Epithelial cell of esophagus (primary cell): ENCODE data around the gene POU6F2.

ENCODE experiments used
- DNase-seq: peaks from one replicate; pipeline ENCODE4 v3.0.0; 2010; ENCODE audit warnings: low read depth
- H3K4me3 ChIP-seq: 2 replicates; pipeline ENCODE4 v1.5.1; 2011; ENCODE audit warnings: mild to moderate bottlenecking, low read length, control low read depth
- TF ChIP-seq, protein P1 (sequence below): IDR thresholded peaks from 2 replicates; pipeline ENCODE4 v1.5.1; 2011; ENCODE audit warnings: low read depth, mild to moderate bottlenecking, low read length, control low read depth, inconsistent platforms; ENCODE audit not compliant: insufficient read depth; ENCODE audit errors: missing control alignments

The POU6F2 gene, protein sequence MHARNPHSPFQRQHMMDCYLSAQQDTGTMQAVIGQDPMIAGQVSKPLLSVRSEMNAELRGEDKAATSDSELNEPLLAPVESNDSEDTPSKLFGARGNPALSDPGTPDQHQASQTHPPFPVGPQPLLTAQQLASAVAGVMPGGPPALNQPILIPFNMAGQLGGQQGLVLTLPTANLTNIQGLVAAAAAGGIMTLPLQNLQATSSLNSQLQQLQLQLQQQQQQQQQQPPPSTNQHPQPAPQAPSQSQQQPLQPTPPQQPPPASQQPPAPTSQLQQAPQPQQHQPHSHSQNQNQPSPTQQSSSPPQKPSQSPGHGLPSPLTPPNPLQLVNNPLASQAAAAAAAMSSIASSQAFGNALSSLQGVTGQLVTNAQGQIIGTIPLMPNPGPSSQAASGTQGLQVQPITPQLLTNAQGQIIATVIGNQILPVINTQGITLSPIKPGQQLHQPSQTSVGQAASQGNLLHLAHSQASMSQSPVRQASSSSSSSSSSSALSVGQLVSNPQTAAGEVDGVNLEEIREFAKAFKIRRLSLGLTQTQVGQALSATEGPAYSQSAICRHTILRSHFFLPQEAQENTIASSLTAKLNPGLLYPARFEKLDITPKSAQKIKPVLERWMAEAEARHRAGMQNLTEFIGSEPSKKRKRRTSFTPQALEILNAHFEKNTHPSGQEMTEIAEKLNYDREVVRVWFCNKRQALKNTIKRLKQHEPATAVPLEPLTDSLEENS

DNA sequence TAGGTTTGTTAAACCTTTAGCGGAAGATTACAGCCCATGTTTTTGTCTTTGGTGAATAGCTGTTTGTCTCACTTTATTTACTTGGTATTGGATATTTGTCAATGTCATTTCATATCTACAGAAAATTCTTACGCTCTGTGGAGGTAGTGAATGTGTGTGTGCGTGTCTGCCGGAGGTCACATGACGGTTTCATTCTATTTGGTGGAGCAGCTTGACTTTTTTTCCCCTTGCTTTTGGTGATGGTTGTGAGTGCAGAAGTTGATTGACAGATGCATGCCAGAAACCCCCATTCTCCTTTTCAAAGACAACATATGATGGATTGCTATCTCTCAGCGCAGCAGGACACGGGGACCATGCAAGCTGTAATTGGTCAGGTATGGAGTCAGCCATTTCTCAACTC is at the start of gene POU6F2:
Gene POU6F2, plus strand, starts transcription at position 225 of the 400 bp plus-strand sequence. Its CDS starts 45 bp downstream, at position 270.
- H3K4me3 ChIP-seq: no peak within 1 kb of the TSS
- TF ChIP-seq, protein P1, sequence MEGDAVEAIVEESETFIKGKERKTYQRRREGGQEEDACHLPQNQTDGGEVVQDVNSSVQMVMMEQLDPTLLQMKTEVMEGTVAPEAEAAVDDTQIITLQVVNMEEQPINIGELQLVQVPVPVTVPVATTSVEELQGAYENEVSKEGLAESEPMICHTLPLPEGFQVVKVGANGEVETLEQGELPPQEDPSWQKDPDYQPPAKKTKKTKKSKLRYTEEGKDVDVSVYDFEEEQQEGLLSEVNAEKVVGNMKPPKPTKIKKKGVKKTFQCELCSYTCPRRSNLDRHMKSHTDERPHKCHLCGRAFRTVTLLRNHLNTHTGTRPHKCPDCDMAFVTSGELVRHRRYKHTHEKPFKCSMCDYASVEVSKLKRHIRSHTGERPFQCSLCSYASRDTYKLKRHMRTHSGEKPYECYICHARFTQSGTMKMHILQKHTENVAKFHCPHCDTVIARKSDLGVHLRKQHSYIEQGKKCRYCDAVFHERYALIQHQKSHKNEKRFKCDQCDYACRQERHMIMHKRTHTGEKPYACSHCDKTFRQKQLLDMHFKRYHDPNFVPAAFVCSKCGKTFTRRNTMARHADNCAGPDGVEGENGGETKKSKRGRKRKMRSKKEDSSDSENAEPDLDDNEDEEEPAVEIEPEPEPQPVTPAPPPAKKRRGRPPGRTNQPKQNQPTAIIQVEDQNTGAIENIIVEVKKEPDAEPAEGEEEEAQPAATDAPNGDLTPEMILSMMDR: no peak
- no peak for DNase-seq

DNA sequence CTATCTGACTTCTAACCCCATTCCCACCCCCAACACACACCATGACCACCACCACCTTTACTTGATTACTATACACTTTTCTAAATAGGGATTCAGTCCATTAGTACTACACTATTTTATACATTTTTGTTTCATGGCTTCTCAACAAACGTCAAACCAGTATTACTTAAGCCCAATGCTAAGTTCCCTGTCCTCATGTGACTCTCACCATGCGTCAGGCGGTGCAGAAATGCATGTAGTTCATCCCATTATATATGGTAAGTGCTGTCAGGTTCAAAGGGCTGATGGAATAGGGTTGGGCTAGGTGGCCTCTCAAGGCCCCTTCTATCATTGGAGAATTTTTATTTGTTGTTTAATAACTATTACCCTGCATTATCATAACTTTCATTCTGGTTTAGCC is 49.2 kb upstream of the POU6F2 start:
- TF ChIP-seq, protein P1: no peak
- no peak for DNase-seq
- no peak overlapping the region for H3K4me3 ChIP-seq

DNA sequence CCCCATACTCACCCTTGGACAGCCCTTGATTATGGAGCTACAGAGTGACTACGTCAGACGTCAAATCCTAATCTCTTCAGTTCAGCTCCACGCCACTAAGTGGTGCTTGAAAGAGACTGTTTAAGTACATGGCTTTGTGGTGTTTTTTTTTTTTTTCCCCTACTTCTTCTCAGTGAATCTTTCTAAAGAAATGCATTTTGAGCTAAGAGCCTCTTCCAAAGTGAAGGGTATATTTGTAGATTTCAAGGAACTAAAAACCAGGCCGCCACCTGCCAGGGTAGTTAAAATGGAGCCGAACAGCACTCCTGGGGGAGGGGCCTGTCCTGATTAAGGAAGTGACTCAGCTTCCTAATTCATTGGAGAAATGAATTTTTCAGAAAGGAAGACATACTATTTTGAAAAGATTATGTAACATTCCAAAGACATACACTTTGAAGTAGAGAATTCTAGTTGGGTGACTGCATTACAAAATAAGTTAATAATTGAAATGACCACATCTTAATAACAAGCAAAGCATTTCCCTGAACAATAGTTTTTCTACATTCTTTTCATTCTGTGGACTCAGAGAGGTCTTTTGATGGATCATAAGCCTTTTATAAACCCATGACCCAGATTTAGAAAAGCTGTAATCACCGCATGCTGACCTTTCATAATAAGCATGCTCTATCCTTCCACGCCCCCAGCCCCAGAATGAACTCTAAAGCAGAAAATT is 48.1 kb upstream of the POU6F2 start:
- TF ChIP-seq, protein P1: no peak
- H3K4me3 ChIP-seq: no peak overlapping the region
- no peak for DNase-seq

DNA sequence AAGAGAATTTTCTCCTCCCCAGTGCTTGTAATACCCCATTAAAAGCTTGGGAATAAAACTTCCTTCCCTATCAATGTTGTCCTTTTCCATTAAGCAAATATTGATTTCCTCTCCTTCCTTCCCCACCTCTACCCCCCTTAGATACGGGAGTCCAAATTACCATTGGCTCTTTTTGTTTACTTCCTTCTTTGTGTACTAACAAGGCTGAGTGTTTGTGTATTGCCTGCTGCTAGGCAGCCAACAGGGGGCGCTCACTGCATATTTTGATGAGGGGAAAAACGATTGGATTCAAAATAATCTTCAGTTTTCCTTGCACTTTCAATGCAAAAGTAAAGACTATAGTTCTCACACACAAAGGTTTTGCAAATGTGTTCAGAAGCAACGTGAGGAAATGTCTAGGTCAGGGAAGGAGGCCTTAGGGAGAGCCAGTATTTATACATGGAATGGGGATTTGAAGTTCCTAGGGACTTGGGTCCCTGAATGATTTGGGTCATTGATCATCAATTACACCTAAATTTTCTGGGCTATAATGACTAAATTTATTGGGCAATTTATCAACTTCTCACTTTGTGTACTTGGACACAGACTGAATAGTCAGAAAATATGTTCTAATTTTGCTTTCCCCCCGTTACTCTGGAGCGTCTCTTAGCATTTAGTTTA is 45.1 kb upstream of the POU6F2 start:
- TF ChIP-seq, protein P1: peak; percentile 97
- peak; percentile 63 for DNase-seq
- no peak overlapping the region for H3K4me3 ChIP-seq

DNA sequence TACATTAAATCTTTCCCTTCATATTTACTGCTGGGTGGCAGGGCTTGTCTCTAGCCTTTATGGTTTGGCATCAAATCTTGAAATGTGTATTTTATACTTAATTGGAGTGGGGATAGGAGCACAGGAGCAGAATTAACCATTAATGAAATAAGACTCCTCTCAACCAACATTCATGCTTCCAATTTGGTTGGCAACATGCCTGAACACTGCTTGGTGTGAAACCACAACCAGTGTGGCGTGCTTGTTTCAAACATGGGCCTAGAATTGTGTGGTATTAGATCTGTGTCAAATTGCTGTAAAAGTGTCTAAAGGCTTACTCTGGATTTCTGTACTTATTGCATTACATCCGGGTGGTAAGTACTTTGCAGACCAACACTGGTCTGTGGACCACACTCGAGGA is 43.7 kb upstream of the POU6F2 start:
- no peak for DNase-seq
- no peak overlapping the region for H3K4me3 ChIP-seq
- TF ChIP-seq, protein P1: no peak

DNA sequence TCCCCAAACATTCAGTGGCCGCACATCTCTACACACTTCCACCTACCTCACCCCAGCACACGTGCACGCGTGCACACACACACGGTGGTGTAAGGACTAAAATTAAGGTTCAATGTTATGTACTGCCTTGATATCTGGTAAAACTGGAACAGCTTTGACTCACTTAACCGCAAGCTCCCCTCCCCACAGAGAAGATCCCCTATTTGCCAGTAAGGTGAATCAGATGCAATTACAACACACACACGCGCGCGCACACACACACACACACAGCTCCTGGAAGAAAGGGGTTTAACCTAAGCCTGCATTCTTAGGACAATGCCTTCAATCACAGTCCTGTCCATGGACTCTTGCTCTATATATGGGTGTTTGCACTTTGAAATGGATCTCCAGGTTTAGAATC is 43.2 kb upstream of the POU6F2 start:
- no peak overlapping the region for H3K4me3 ChIP-seq
- peak; percentile 63 for DNase-seq
- TF ChIP-seq, protein P1: no peak
